Mesenchymal stem cell (in vitro differentiated cells and primary cell): ENCODE measurements around the gene LAMTOR5.

Source experiments
- DNase-seq: peaks from one replicate; pipeline ENCODE4 v3.0.0-alpha.2; 2013
- H2AFZ ChIP-seq: one replicate; pipeline ENCODE4 v1.6.1; 2013; ENCODE audit warnings: low read depth, mild to moderate bottlenecking, control low read depth, inconsistent platforms, low read length, moderate library complexity
- H2AK5ac ChIP-seq: 2 replicates; pipeline ENCODE4 v1.6.1; 2013; ENCODE audit warnings: low read length, moderate library complexity, mild to moderate bottlenecking, inconsistent platforms; ENCODE audit not compliant: severe bottlenecking
- H2BK120ac ChIP-seq: one replicate; pipeline ENCODE4 v1.6.1; 2013; ENCODE audit warnings: low read depth, mild to moderate bottlenecking, inconsistent platforms, low read length, moderate library complexity
- H2BK12ac ChIP-seq, 2 experiments: one replicate each; pipeline ENCODE4 v1.6.1; 2013; ENCODE audit warnings: inconsistent platforms in 2 of 2, low read length in 2 of 2, mild to moderate bottlenecking in 2 of 2, moderate library complexity in 2 of 2, control low read depth in 1 of 2
- H2BK15ac ChIP-seq: one replicate; pipeline ENCODE4 v1.6.1; 2013; ENCODE audit warnings: mild to moderate bottlenecking, low read depth, inconsistent platforms; ENCODE audit not compliant: poor library complexity, severe bottlenecking
- H2BK5ac ChIP-seq: 2 replicates; pipeline ENCODE4 v1.6.1; 2013; ENCODE audit warnings: low read depth, mild to moderate bottlenecking, low read length, control low read depth, inconsistent platforms; ENCODE audit not compliant: poor library complexity, severe bottlenecking
- H3K14ac ChIP-seq, 2 experiments: one replicate each; pipeline ENCODE4 v1.6.1; 2013; ENCODE audit warnings: inconsistent platforms in 2 of 2, low read length in 2 of 2, control low read depth in 1 of 2, mild to moderate bottlenecking in 1 of 2, moderate library complexity in 1 of 2
- H3K18ac ChIP-seq, 2 experiments: one replicate each; pipeline ENCODE4 v1.6.1; 2013; ENCODE audit warnings: inconsistent platforms in 2 of 2, low read length in 2 of 2, control low read depth in 1 of 2, low read depth in 1 of 2, mild to moderate bottlenecking in 1 of 2
- H3K23ac ChIP-seq, 2 experiments: one replicate each; pipeline ENCODE4 v1.6.1; 2013; ENCODE audit warnings: inconsistent platforms in 2 of 2, low read length in 2 of 2, mild to moderate bottlenecking in 2 of 2, moderate library complexity in 2 of 2, control low read depth in 1 of 2
- H3K27ac ChIP-seq: 2 replicates; pipeline ENCODE4 v1.5.1; 2013; ENCODE audit warnings: mild to moderate bottlenecking, moderate library complexity, low read length, control low read depth, inconsistent platforms; ENCODE audit not compliant: poor library complexity, severe bottlenecking
- H3K27me3 ChIP-seq, 2 experiments: 2 replicates each; pipeline versions ENCODE4 v1.6.1 to v1.7.0; 2013; ENCODE audit warnings: low read length in 2 of 2, mild to moderate bottlenecking in 2 of 2, moderate library complexity in 2 of 2, control low read depth in 1 of 2, inconsistent platforms in 1 of 2; ENCODE audit not compliant: control insufficient read depth in 1 of 2, insufficient read depth in 1 of 2
- H3K36me3 ChIP-seq, 2 experiments: 2 replicates each; pipeline versions ENCODE4 v1.6.1 to v1.7.0; 2013; ENCODE audit warnings: low read length in 2 of 2, control low read depth in 1 of 2, inconsistent platforms in 1 of 2, low read depth in 1 of 2, mild to moderate bottlenecking in 1 of 2; ENCODE audit not compliant: insufficient read depth in 2 of 2, control insufficient read depth in 1 of 2
- H3K4ac ChIP-seq, 2 experiments: one replicate each; pipeline ENCODE4 v1.6.1; 2013; ENCODE audit warnings: inconsistent platforms in 2 of 2, low read length in 2 of 2, mild to moderate bottlenecking in 2 of 2, moderate library complexity in 2 of 2, control low read depth in 1 of 2, low read depth in 1 of 2
- H3K4me1 ChIP-seq: 2 replicates; pipeline ENCODE4 v1.6.1; 2013; ENCODE audit warnings: low read depth, low read length, control low read depth; ENCODE audit not compliant: control insufficient read depth, insufficient read depth
- H3K4me2 ChIP-seq: 2 replicates; pipeline ENCODE4 v1.6.1; 2013; ENCODE audit warnings: low read length, mild to moderate bottlenecking, inconsistent platforms; ENCODE audit not compliant: poor library complexity, severe bottlenecking
- H3K4me3 ChIP-seq, 2 experiments: 2 replicates each; pipeline versions ENCODE4 v1.5.1 to v1.7.0; 2013; ENCODE audit warnings: low read length in 2 of 2, mild to moderate bottlenecking in 2 of 2, control low read depth in 1 of 2, low read depth in 1 of 2; ENCODE audit not compliant: insufficient read depth in 1 of 2
- H3K79me1 ChIP-seq: replicated peaks from 2 replicates; pipeline ENCODE4 v1.6.1; 2013; ENCODE audit warnings: mild to moderate bottlenecking, control low read depth, low read length, inconsistent platforms; ENCODE audit not compliant: poor library complexity, severe bottlenecking
- H3K9ac ChIP-seq: 2 replicates; pipeline ENCODE4 v1.7.0; 2013; ENCODE audit warnings: mild to moderate bottlenecking, low read length, moderate library complexity
- H3K9me3 ChIP-seq: 2 replicates; pipeline ENCODE4 v1.7.0; 2013; ENCODE audit warnings: mild to moderate bottlenecking, low read length; ENCODE audit not compliant: control insufficient read depth
- H4K8ac ChIP-seq: one replicate; pipeline ENCODE4 v1.6.1; 2013; ENCODE audit warnings: inconsistent platforms, mild to moderate bottlenecking, low read length, moderate library complexity
- H4K91ac ChIP-seq: one replicate; pipeline ENCODE4 v1.6.1; 2013; ENCODE audit warnings: mild to moderate bottlenecking, low read length, inconsistent platforms
- whole genome bisulfite sequencing: methylation state at CpG from one replicate; pipeline ENCODE4 v1.1.7; 2013; ENCODE audit warnings: mixed read lengths; 5-methylcytosine and 5-hydroxymethylcytosine counted together

The LAMTOR5 gene

GRCh38 chr1:110424699-110425611 lies 17.5 kb upstream of the LAMTOR5 start:
- Histone ChIP-seq H2BK12ac (no peak overlapping the region), H3K9ac (no peak overlapping the region), H3K9me3 (peaks cover 8% of the 10 kb centered on the region), H3K4me2 (no peak overlapping the region), H2AK5ac (no peak overlapping the region), H4K91ac (no peak overlapping the region), H2BK5ac (no peak overlapping the region), H2BK15ac (no peak overlapping the region), H3K4ac (no peak overlapping the region), H3K27ac (no peak overlapping the region), H3K18ac (no peak overlapping the region), H3K14ac (no peak overlapping the region), H3K4me3 (no peak overlapping the region), H4K8ac (no peak overlapping the region), H2AFZ (no peak overlapping the region), H3K23ac (no peak overlapping the region), H2BK120ac (no peak overlapping the region), H3K4me1 (no peaks in the 10 kb centered on the region), H3K36me3 (no peaks in the 10 kb centered on the region), H3K79me1 (no peaks in the 10 kb centered on the region), H3K27me3 (peaks cover 5 to 32% of the 10 kb centered on the region in 2 experiments)
- 79% methylated on average over 6 of the region's 9 CpGs for WGBS
- DNase-seq: no peak

DNA sequence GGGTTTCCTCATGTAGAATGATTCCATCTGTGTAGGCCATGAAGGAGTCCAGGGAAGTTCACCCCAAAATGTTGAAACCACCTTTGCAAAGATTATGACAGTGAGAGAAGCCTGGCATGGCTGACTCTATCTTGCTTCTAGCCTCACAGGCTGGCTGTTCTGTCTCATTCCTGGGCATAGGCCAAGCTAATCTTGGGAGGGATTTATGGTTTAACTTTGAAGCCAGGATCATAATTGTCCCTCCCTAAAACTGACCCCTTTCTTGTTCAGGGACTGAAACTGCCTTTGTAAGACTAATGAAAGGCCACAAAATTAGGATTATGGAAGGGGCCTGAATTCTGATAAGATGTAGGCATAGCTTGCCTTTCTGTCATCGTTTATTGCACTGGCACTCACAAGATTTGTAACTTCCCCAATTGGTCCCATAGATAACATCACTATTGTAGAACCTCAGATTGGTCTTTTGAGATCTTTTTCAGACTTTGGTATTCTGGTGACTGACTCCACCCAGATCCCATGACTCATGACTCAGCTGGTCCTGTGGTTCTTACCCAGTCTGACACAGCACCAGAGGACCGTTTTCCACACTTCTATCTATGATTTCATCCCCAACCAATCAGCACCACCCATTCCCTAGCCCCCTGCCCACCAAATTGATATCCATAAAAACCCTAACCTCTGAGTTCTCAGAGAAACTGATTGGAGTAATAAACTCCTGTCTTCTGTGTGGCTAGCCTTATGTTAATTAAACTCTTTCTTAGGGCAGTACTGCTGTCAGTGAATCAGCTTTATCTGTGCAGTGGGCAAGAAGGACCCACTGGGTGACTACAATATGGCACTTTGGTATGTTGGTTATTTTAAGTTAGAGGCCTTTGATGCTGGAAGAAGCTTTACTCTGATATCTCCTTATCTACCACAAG lies 13.6 kb upstream of the LAMTOR5 start:
- no peaks in the 10 kb centered on the region for H3K36me3 ChIP-seq
- no peak overlapping the region for H3K27ac ChIP-seq
- H3K4me2 ChIP-seq: no peak overlapping the region
- no peak overlapping the region for H2BK12ac ChIP-seq
- H2AK5ac ChIP-seq: no peak overlapping the region
- no peak overlapping the region for H2BK15ac ChIP-seq
- H2BK5ac ChIP-seq: no peak overlapping the region
- no peak overlapping the region for H3K4me3 ChIP-seq
- H2AFZ ChIP-seq: no peak overlapping the region
- H2BK120ac ChIP-seq: no peak overlapping the region
- H3K79me1 ChIP-seq: no peaks in the 10 kb centered on the region
- no peak overlapping the region for H4K91ac ChIP-seq
- no peaks in the 10 kb centered on the region for H3K4me1 ChIP-seq
- H3K9ac ChIP-seq: peak overlapping the region; percentile 67
- DNase-seq: peak; percentile 49
- H3K23ac ChIP-seq: no peak overlapping the region
- H3K4ac ChIP-seq: no peak overlapping the region
- H3K14ac ChIP-seq: no peak overlapping the region
- no peak overlapping the region for H3K18ac ChIP-seq
- peaks cover 0 to 25% of the 10 kb centered on the region in 2 experiments for H3K27me3 ChIP-seq
- H4K8ac ChIP-seq: no peak overlapping the region
- peaks cover 8% of the 10 kb centered on the region for H3K9me3 ChIP-seq
- 66% methylated on average over 2 of the region's 2 CpGs for WGBS

DNA sequence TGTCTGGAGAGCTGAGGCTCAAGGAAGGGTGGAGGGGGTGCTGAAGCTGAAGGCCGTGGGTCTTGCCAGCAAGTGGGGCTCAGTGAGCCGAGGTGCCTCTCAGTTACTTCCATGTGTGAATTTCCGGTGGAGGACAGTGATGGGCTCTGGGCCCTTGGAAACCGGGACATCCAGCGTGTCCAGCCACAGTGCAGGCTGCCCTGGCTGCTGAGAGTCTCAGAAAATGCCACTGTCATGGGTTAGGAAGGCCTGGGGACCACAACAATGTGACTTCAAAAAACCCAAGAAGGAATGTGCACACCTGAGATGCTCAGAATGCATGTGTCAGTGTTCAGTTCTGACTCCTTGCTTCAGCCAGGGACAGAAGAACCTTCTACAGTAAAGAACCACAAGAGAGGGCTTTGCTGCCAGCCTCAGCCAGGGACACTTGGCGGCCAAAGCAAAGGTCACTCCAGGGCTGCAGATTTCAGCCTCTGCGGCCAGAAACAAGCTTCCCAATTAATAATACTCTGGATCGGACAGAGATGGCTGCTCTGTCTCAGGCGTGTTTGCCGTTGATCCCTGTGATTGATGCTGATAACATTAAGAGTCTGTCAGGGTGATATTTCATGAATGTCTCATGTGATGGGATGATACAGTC lies 12.6 kb upstream of the LAMTOR5 start:
- no peak overlapping the region for H3K4me2 ChIP-seq
- no peak for DNase-seq
- H4K8ac ChIP-seq: peak overlapping the region; percentile 37
- H2BK5ac ChIP-seq: no peak overlapping the region
- H3K4me1 ChIP-seq: no peaks in the 10 kb centered on the region
- WGBS: 88% methylated on average over 10 of the region's 10 CpGs
- H2BK15ac ChIP-seq: no peak overlapping the region
- no peak overlapping the region for H3K4ac ChIP-seq
- H3K27ac ChIP-seq: no peak overlapping the region
- peaks cover 0 to 17% of the 10 kb centered on the region in 2 experiments for H3K27me3 ChIP-seq
- H3K4me3 ChIP-seq: no peak overlapping the region
- H2AK5ac ChIP-seq: no peak overlapping the region
- no peak overlapping the region for H2AFZ ChIP-seq
- H3K36me3 ChIP-seq: no peaks in the 10 kb centered on the region
- H3K23ac ChIP-seq: no peak overlapping the region
- H3K14ac ChIP-seq: no peak overlapping the region
- H4K91ac ChIP-seq: peak overlapping the region; percentile 56
- H3K79me1 ChIP-seq: no peaks in the 10 kb centered on the region
- H2BK120ac ChIP-seq: no peak overlapping the region
- no peak overlapping the region for H3K18ac ChIP-seq
- H2BK12ac ChIP-seq: peak overlapping the region in 1 of 2 experiments; percentile 39
- H3K9ac ChIP-seq: peak overlapping the region; percentile 67
- peaks cover 8% of the 10 kb centered on the region for H3K9me3 ChIP-seq
